ENCODE data around the gene RANBP9. TPM values are rescaled to one million over a fixed set of nuclear protein-coding genes. Genes with fewer than 3 reads are reported as not detected.
A peak's percentile ranks its signal among the peaks of the same experiment; 100 is the strongest.

The RANBP9 gene
- total RNA-seq, 1 donor from 2014 or later, result 39.1 TPM

- H3K27me3 ChIP-seq (ENCODE audit: control insufficient read depth in 3 of 3, insufficient read depth in 3 of 3, low read length in 3 of 3), result no peaks in the 10 kb centered on the region
- H3K9ac ChIP-seq (ENCODE audit: low read depth in 1 of 3, low read length in 3 of 3), result no peak overlapping the region
- no peaks in the 10 kb centered on the region for H3K9me3 ChIP-seq (ENCODE audit: control insufficient read depth in 3 of 3, low read length in 3 of 3)
- peaks cover 7 to 41% (median 27%) of the 10 kb centered on the region in 3 donors for H3K36me3 ChIP-seq (ENCODE audit: control insufficient read depth in 3 of 3, insufficient read depth in 3 of 3, low read length in 3 of 3)
- H3K4me1 ChIP-seq (ENCODE audit: control insufficient read depth in 3 of 3, insufficient read depth in 3 of 3, low read length in 3 of 3), result peaks cover 0 to 2% (median 0%) of the 10 kb centered on the region in 3 donors
- no peak overlapping the region for H3K4me3 ChIP-seq (ENCODE audit: low read length in 3 of 3)
- no peak overlapping the region for H3K27ac ChIP-seq (ENCODE audit: low read depth, low read length)
Observed at GRCh38 chr6:13635948-13636658, 75.5 kb downstream of the RANBP9 start.

GRCh38 chr6:13633343-13633742 is 78.3 kb downstream of the RANBP9 start:
- Histone ChIP-seq H3K4me3 (ENCODE audit: low read length in 3 of 3) (no peak overlapping the region), H3K36me3 (ENCODE audit: control insufficient read depth in 3 of 3, insufficient read depth in 3 of 3, low read length in 3 of 3) (peaks cover 10 to 37% (median 29%) of the 10 kb centered on the region in 3 donors), H3K4me1 (ENCODE audit: control insufficient read depth in 3 of 3, insufficient read depth in 3 of 3, low read length in 3 of 3) (peaks cover 0 to 2% (median 0%) of the 10 kb centered on the region in 3 donors), H3K27ac (ENCODE audit: low read depth, low read length) (no peak overlapping the region), H3K9ac (ENCODE audit: low read depth in 1 of 3, low read length in 3 of 3) (no peak overlapping the region), H3K9me3 (ENCODE audit: control insufficient read depth in 3 of 3, low read length in 3 of 3) (no peaks in the 10 kb centered on the region), H3K27me3 (ENCODE audit: control insufficient read depth in 3 of 3, insufficient read depth in 3 of 3, low read length in 3 of 3) (no peaks in the 10 kb centered on the region)

GRCh38 chr6:13630499-13630898 is 81.1 kb downstream of the RANBP9 start:
- Histone ChIP-seq H3K9ac (ENCODE audit: low read depth in 1 of 3, low read length in 3 of 3) (no peak overlapping the region), H3K4me1 (ENCODE audit: control insufficient read depth in 3 of 3, insufficient read depth in 3 of 3, low read length in 3 of 3) (peaks cover 0 to 2% (median 0%) of the 10 kb centered on the region in 3 donors), H3K9me3 (ENCODE audit: control insufficient read depth in 3 of 3, low read length in 3 of 3) (no peaks in the 10 kb centered on the region), H3K36me3 (ENCODE audit: control insufficient read depth in 3 of 3, insufficient read depth in 3 of 3, low read length in 3 of 3) (peaks cover 11 to 28% (median 24%) of the 10 kb centered on the region in 3 donors), H3K27me3 (ENCODE audit: control insufficient read depth in 3 of 3, insufficient read depth in 3 of 3, low read length in 3 of 3) (no peaks in the 10 kb centered on the region), H3K27ac (ENCODE audit: low read depth, low read length) (no peak overlapping the region), H3K4me3 (ENCODE audit: low read length in 3 of 3) (no peak overlapping the region)

DNA sequence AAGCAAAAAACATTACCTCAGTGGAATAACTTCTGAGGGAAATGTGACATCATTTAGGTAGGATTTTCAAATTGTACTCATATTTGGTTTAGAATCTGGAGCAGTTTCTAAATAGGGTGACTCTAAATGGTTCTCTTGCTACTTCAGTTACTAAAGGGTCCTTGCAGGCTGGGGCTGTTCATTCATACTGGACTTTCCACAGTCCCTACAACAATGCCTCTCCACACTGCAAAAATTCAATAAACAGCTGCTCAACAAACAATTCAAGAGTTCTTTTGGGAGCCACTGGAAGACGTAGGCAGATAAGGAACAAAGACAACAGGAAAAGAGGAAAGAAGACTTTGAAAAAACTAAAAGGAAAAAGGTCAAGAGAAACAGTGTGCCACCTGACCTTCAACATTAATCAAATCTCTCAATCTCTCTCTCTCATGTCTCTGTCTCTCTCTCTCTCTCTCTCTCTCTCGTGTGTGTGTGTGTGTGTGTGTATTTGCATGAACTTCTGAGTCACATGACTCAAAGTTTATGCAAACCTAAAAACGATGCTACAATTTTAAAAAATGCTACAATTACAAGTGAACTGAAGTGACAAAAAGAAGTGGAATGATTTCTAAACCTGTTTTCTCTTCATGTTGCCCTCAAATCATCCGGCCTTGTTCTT is 82.0 kb downstream of the RANBP9 start:
- Histone ChIP-seq H3K27ac (ENCODE audit: low read depth, low read length) (no peak overlapping the region), H3K9me3 (ENCODE audit: control insufficient read depth in 3 of 3, low read length in 3 of 3) (no peaks in the 10 kb centered on the region), H3K4me1 (ENCODE audit: control insufficient read depth in 3 of 3, insufficient read depth in 3 of 3, low read length in 3 of 3) (peaks cover 0 to 2% (median 0%) of the 10 kb centered on the region in 3 donors), H3K4me3 (ENCODE audit: low read length in 3 of 3) (no peak overlapping the region), H3K27me3 (ENCODE audit: control insufficient read depth in 3 of 3, insufficient read depth in 3 of 3, low read length in 3 of 3) (no peaks in the 10 kb centered on the region), H3K36me3 (ENCODE audit: control insufficient read depth in 3 of 3, insufficient read depth in 3 of 3, low read length in 3 of 3) (peaks cover 15 to 35% (median 30%) of the 10 kb centered on the region in 3 donors), H3K9ac (ENCODE audit: low read depth in 1 of 3, low read length in 3 of 3) (no peak overlapping the region)

- no peak overlapping the region for H3K9ac ChIP-seq (ENCODE audit: low read depth in 1 of 3, low read length in 3 of 3)
- no peak overlapping the region for H3K4me3 ChIP-seq (ENCODE audit: low read length in 3 of 3)
- H3K27ac ChIP-seq (ENCODE audit: low read depth, low read length), result no peak overlapping the region
- no peaks in the 10 kb centered on the region for H3K9me3 ChIP-seq (ENCODE audit: control insufficient read depth in 3 of 3, low read length in 3 of 3)
- no peaks in the 10 kb centered on the region for H3K27me3 ChIP-seq (ENCODE audit: control insufficient read depth in 3 of 3, insufficient read depth in 3 of 3, low read length in 3 of 3)
- no peaks in the 10 kb centered on the region for H3K4me1 ChIP-seq (ENCODE audit: control insufficient read depth in 3 of 3, insufficient read depth in 3 of 3, low read length in 3 of 3)
- H3K36me3 ChIP-seq (ENCODE audit: control insufficient read depth in 3 of 3, insufficient read depth in 3 of 3, low read length in 3 of 3), result peaks cover 21 to 53% (median 52%) of the 10 kb centered on the region in 3 donors
Observed at GRCh38 chr6:13624871-13625288, 86.8 kb downstream of the RANBP9 start.

DNA sequence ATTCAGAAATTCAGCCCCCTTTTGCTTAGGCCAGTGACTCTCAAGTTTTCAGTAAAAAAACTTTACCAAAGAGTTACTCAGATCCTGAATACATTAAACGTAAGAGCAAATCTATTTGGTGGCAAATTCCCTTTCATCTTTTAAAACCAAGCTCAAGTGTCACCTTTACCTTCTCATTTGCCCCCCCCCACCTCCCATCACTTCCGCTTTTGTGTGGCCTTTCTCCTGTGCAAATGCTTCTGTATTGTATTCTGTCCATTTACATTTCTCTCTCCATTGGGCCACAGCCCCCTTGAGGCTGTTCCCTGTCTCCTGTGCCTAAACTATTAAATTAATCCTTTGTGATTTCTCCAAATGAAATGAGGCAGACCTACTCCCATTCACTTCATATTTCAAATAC is 94.6 kb downstream of the RANBP9 start:
- Histone ChIP-seq H3K27me3 (ENCODE audit: control insufficient read depth in 3 of 3, insufficient read depth in 3 of 3, low read length in 3 of 3) (no peaks in the 10 kb centered on the region), H3K4me1 (ENCODE audit: control insufficient read depth in 3 of 3, insufficient read depth in 3 of 3, low read length in 3 of 3) (peaks cover 17 to 20% (median 18%) of the 10 kb centered on the region in 3 donors), H3K9me3 (ENCODE audit: control insufficient read depth in 3 of 3, low read length in 3 of 3) (no peaks in the 10 kb centered on the region), H3K27ac (ENCODE audit: low read depth, low read length) (no peak overlapping the region), H3K36me3 (ENCODE audit: control insufficient read depth in 3 of 3, insufficient read depth in 3 of 3, low read length in 3 of 3) (peaks cover 12 to 45% (median 40%) of the 10 kb centered on the region in 3 donors), H3K4me3 (ENCODE audit: low read length in 3 of 3) (no peak overlapping the region), H3K9ac (ENCODE audit: low read depth in 1 of 3, low read length in 3 of 3) (no peak overlapping the region)

- peak overlapping the region; percentile 93 to 94 (median 94) for H3K9ac ChIP-seq (ENCODE audit: low read depth in 1 of 3, low read length in 3 of 3)
- H3K4me1 ChIP-seq (ENCODE audit: control insufficient read depth in 3 of 3, insufficient read depth in 3 of 3, low read length in 3 of 3), result peaks cover 17 to 25% (median 20%) of the 10 kb centered on the region in 3 donors
- peaks cover 12 to 32% (median 32%) of the 10 kb centered on the region in 3 donors for H3K36me3 ChIP-seq (ENCODE audit: control insufficient read depth in 3 of 3, insufficient read depth in 3 of 3, low read length in 3 of 3)
- peak overlapping the region; percentile 89 for H3K27ac ChIP-seq (ENCODE audit: low read depth, low read length)
- H3K9me3 ChIP-seq (ENCODE audit: control insufficient read depth in 3 of 3, low read length in 3 of 3), result no peaks in the 10 kb centered on the region
- H3K27me3 ChIP-seq (ENCODE audit: control insufficient read depth in 3 of 3, insufficient read depth in 3 of 3, low read length in 3 of 3), result no peaks in the 10 kb centered on the region
- peak overlapping the region; percentile 83 to 99 (median 96) for H3K4me3 ChIP-seq (ENCODE audit: low read length in 3 of 3)
Observed at GRCh38 chr6:13615792-13616120, 95.9 kb downstream of the RANBP9 start.

GRCh38 chr6:13614926-13615791 is 96.5 kb downstream of the RANBP9 start, which contains the start of gene NOL7:
NOL7 (plus strand) TSS chr6:13615335; CDS start chr6:13615359, 24 bp downstream.
- H3K4me1 ChIP-seq (ENCODE audit: control insufficient read depth in 3 of 3, insufficient read depth in 3 of 3, low read length in 3 of 3), result peaks cover 17 to 25% (median 20%) of the 10 kb centered on the region in 3 donors
- no peaks in the 10 kb centered on the region for H3K27me3 ChIP-seq (ENCODE audit: control insufficient read depth in 3 of 3, insufficient read depth in 3 of 3, low read length in 3 of 3)

GRCh38 chr6:13614126-13614925 is 97.3 kb downstream of the RANBP9 start:
- Histone ChIP-seq H3K4me1 (ENCODE audit: control insufficient read depth in 3 of 3, insufficient read depth in 3 of 3, low read length in 3 of 3) (peaks cover 17 to 25% (median 20%) of the 10 kb centered on the region in 3 donors), H3K9ac (ENCODE audit: low read depth in 1 of 3, low read length in 3 of 3) (peak overlapping the region; percentile 93 to 94 (median 93)), H3K9me3 (ENCODE audit: control insufficient read depth in 3 of 3, low read length in 3 of 3) (no peaks in the 10 kb centered on the region), H3K27me3 (ENCODE audit: control insufficient read depth in 3 of 3, insufficient read depth in 3 of 3, low read length in 3 of 3) (no peaks in the 10 kb centered on the region), H3K4me3 (ENCODE audit: low read length in 3 of 3) (peak overlapping the region; percentile 83 to 99 (median 96)), H3K36me3 (ENCODE audit: control insufficient read depth in 3 of 3, insufficient read depth in 3 of 3, low read length in 3 of 3) (peaks cover 10 to 29% (median 24%) of the 10 kb centered on the region in 3 donors), H3K27ac (ENCODE audit: low read depth, low read length) (peak overlapping the region; percentile 89)

More at GRCh38 chr6:13614926-13615791, 96.5 kb downstream of the RANBP9 start, which contains the start of gene NOL7:
- peak within 1 kb of the TSS; percentile 93 to 94 (median 94) for H3K9ac ChIP-seq (ENCODE audit: low read depth in 1 of 3, low read length in 3 of 3)
- H3K4me3 ChIP-seq (ENCODE audit: low read length in 3 of 3), result peak within 1 kb of the TSS; percentile 83 to 99 (median 96)
- H3K27ac ChIP-seq (ENCODE audit: low read depth, low read length), result peak within 1 kb of the TSS; percentile 89
- no peaks in the 10 kb centered on the region for H3K9me3 ChIP-seq (ENCODE audit: control insufficient read depth in 3 of 3, low read length in 3 of 3)
- H3K36me3 ChIP-seq (ENCODE audit: control insufficient read depth in 3 of 3, insufficient read depth in 3 of 3, low read length in 3 of 3), result peaks cover 10 to 30% (median 29%) of the 10 kb centered on the region in 3 donors

Measured in skeletal muscle tissue (tissue), 4 donors.